GM15510 (cell line): ENCODE results near the gene FCGR3A.

Experiments used
- POLR2A ChIP-seq: IDR thresholded peaks from 3 replicates; pipeline ENCODE4 v1.6.1; 2011; ENCODE audit warnings: borderline replicate concordance; ENCODE audit not compliant: insufficient read length; ENCODE audit errors: extremely low read depth

The FCGR3A gene

GRCh38 chr1:161497961-161498360 lies 51.7 kb downstream of the FCGR3A start:
- TF ChIP-seq POLR2A, result no peak

GRCh38 chr1:161495490-161495889 lies 54.1 kb downstream of the FCGR3A start:
- no peak for TF ChIP-seq POLR2A

- no peak for TF ChIP-seq POLR2A
Measured at GRCh38 chr1:161494091-161494735, 55.4 kb downstream of the FCGR3A start.

GRCh38 chr1:161492827-161493226 lies 56.8 kb downstream of the FCGR3A start:
- no peak for TF ChIP-seq POLR2A
